H1 (cell line): ENCODE results near the gene ITGA5. TPM values are rescaled to one million over a fixed set of nuclear protein-coding genes. Genes with fewer than 3 reads are reported as not detected.

Source experiments
- CTCF ChIA-PET: fragments of 300-600 bp; sonication (Branson Sonifier 250); formaldehyde crosslinking; loops from one replicate; lab custom pipeline; 2021; ENCODE audit not compliant: partially characterized antibody; lab: Charles Lee
- POLR2A ChIA-PET: fragments of 300-600 bp; sonication (Branson Sonifier 250); formaldehyde crosslinking; loops from one replicate; lab custom pipeline; 2021; ENCODE audit warnings: inconsistent platforms; ENCODE audit not compliant: partially characterized antibody; lab: Charles Lee
- DNase-seq, 2 experiments: peaks; one replicate each; pipeline versions ENCODE4 v3.0.0 to v3.0.0-alpha.2; 2010 to 2022; ENCODE audit warnings: low spot score in 2 of 2, low read depth in 1 of 2, mixed read lengths in 1 of 2
- FAIRE-seq: peaks from 2 replicates; lab custom pipeline; 2011; peaks lifted over from hg19 to GRCh38; lab: Jason Lieb, UNC
- H2AFZ ChIP-seq: 2 replicates; pipeline ENCODE4 v1.8.1; 2012; ENCODE audit warnings: low read length, inconsistent platforms
- H2AK5ac ChIP-seq: 2 replicates; pipeline ENCODE4 v1.6.1; 2013; ENCODE audit warnings: low read depth, low read length
- H2BK120ac ChIP-seq: replicated peaks from 2 replicates; pipeline ENCODE3; 2013; ENCODE audit warnings: low read depth, low read length, inconsistent platforms
- H2BK12ac ChIP-seq: 2 replicates; pipeline ENCODE4 v1.6.1; 2013; ENCODE audit warnings: low read depth, low read length
- H2BK15ac ChIP-seq: 2 replicates; pipeline ENCODE4 v1.6.1; 2013; ENCODE audit warnings: low read length
- H2BK20ac ChIP-seq: 2 replicates; pipeline ENCODE4 v1.6.1; 2013; ENCODE audit warnings: low read length
- H2BK5ac ChIP-seq: 2 replicates; pipeline ENCODE4 v1.6.1; 2013; ENCODE audit warnings: low read depth, low read length
- H3K14ac ChIP-seq: 2 replicates; pipeline ENCODE4 v1.6.1; 2013; ENCODE audit warnings: inconsistent platforms; ENCODE audit not compliant: insufficient read length
- H3K18ac ChIP-seq: 2 replicates; pipeline ENCODE4 v1.6.1; 2013; ENCODE audit warnings: low read length; ENCODE audit errors: extremely low read depth
- H3K23ac ChIP-seq: 2 replicates; pipeline ENCODE4 v1.6.1; 2013; ENCODE audit warnings: inconsistent platforms; ENCODE audit not compliant: insufficient read length
- H3K23me2 ChIP-seq: 2 replicates; pipeline ENCODE4 v1.6.1; 2013; ENCODE audit warnings: low read depth, low read length
- H3K27ac ChIP-seq: 2 replicates; pipeline ENCODE4 v1.6.1; 2011; ENCODE audit warnings: low read depth, low read length, inconsistent platforms
- H3K27me3 ChIP-seq, 4 experiments: replicated peaks in 1 of 4; 1 replicate in 1 of 4; 2 replicates in 3 of 4; pipeline versions ENCODE4 v1.6.1 to v1.8.1; 2011 to 2013; ENCODE audit warnings: low read length in 3 of 4, mild to moderate bottlenecking in 3 of 4, inconsistent platforms in 2 of 4, mixed read lengths in 2 of 4, moderate library complexity in 1 of 4; ENCODE audit not compliant: control insufficient read depth in 3 of 4, insufficient read depth in 3 of 4; ENCODE audit errors: extremely low read depth in 1 of 4
- H3K36me3 ChIP-seq, 4 experiments: 2 replicates each; pipeline versions ENCODE4 v1.6.1 to v1.8.1; 2011 to 2013; ENCODE audit warnings: mild to moderate bottlenecking in 4 of 4, low read length in 3 of 4, moderate library complexity in 2 of 4, control low read depth in 1 of 4, inconsistent platforms in 1 of 4; ENCODE audit not compliant: insufficient read depth in 4 of 4, control insufficient read depth in 2 of 4
- H3K4ac ChIP-seq: replicated peaks from 2 replicates; pipeline ENCODE3; 2013; ENCODE audit warnings: low read length, low read depth, mixed read lengths, inconsistent platforms; ENCODE audit not compliant: insufficient read length
- H3K4me1 ChIP-seq, 4 experiments: replicated peaks in 1 of 4; 1 replicate in 1 of 4; 2 replicates in 3 of 4; pipeline versions ENCODE4 v1.6.1 to v1.8.1; 2011 to 2013; ENCODE audit warnings: low read length in 3 of 4, inconsistent platforms in 2 of 4, mixed read lengths in 1 of 4; ENCODE audit not compliant: insufficient read depth in 4 of 4, control insufficient read depth in 3 of 4
- H3K4me2 ChIP-seq, 2 experiments: 2 replicates each; pipeline versions ENCODE4 v1.6.1 to v1.8.1; 2011 to 2013; ENCODE audit warnings: low read depth in 2 of 2, low read length in 2 of 2, control low read depth in 1 of 2, inconsistent platforms in 1 of 2, mild to moderate bottlenecking in 1 of 2; ENCODE audit not compliant: insufficient read depth in 1 of 2
- H3K4me3 ChIP-seq, 4 experiments: fragments of 200-600, 300-600 bp in 1 of 4; sonication (generic), shearing (Covaris generic), sonication (Bioruptor Twin) in 1 of 4; 2 replicates each; pipeline versions ENCODE4 v1.5.1 to v1.8.1; 2011 to 2016; ENCODE audit warnings: low read length in 4 of 4, low read depth in 3 of 4, control low read depth in 2 of 4, inconsistent platforms in 2 of 4, mild to moderate bottlenecking in 2 of 4, mixed read lengths in 1 of 4, moderate library complexity in 1 of 4; ENCODE audit not compliant: insufficient read depth in 2 of 4; ENCODE audit errors: extremely low read depth in 1 of 4
- H3K56ac ChIP-seq: replicated peaks from 2 replicates; pipeline ENCODE3; 2013; ENCODE audit warnings: low read depth, mild to moderate bottlenecking, mixed read lengths, low read length, inconsistent platforms; ENCODE audit not compliant: insufficient read length
- H3K79me1 ChIP-seq: 2 replicates; pipeline ENCODE4 v1.6.1; 2013; ENCODE audit warnings: low read depth, low read length, control low read depth
- H3K79me2 ChIP-seq, 2 experiments: 2 replicates each; pipeline versions ENCODE4 v1.6.1 to v1.8.1; 2012 to 2013; ENCODE audit warnings: low read length in 2 of 2, mild to moderate bottlenecking in 2 of 2, inconsistent platforms in 1 of 2; ENCODE audit not compliant: insufficient read depth in 2 of 2, control insufficient read depth in 1 of 2
- H3K9ac ChIP-seq, 4 experiments: replicated peaks in 1 of 4; 1 replicate in 1 of 4; 2 replicates in 3 of 4; pipeline versions ENCODE4 v1.6.1 to v1.8.1; 2011 to 2013; ENCODE audit warnings: low read depth in 3 of 4, low read length in 3 of 4, control low read depth in 2 of 4, mild to moderate bottlenecking in 2 of 4, moderate library complexity in 2 of 4, inconsistent platforms in 1 of 4; ENCODE audit errors: extremely low read depth in 1 of 4
- H3K9me3 ChIP-seq, 2 experiments: 2 replicates each; pipeline versions ENCODE4 v1.6.1 to v1.8.1; 2012 to 2013; ENCODE audit warnings: mild to moderate bottlenecking in 2 of 2, moderate library complexity in 2 of 2, control low read depth in 1 of 2, inconsistent platforms in 1 of 2, low read depth in 1 of 2, low read length in 1 of 2, mixed read lengths in 1 of 2; ENCODE audit not compliant: insufficient read depth in 2 of 2
- H4K20me1 ChIP-seq, 2 experiments: replicated peaks in 1 of 2; 2 replicates each; pipeline versions ENCODE3 to v1.8.1; 2011 to 2013; ENCODE audit warnings: inconsistent platforms in 2 of 2, low read length in 2 of 2, mild to moderate bottlenecking in 1 of 2; ENCODE audit not compliant: insufficient read depth in 2 of 2, control insufficient read depth in 1 of 2
- H4K5ac ChIP-seq: 2 replicates; pipeline ENCODE4 v1.6.1; 2013; ENCODE audit warnings: low read length, low read depth, mixed read lengths, inconsistent platforms; ENCODE audit not compliant: insufficient read length
- H4K8ac ChIP-seq: 2 replicates; pipeline ENCODE4 v1.8.0; 2013; ENCODE audit warnings: mild to moderate bottlenecking, moderate library complexity, low read length, inconsistent platforms; ENCODE audit not compliant: insufficient read depth; ENCODE audit errors: extremely low read depth
- H4K91ac ChIP-seq: replicated peaks from 2 replicates; pipeline ENCODE3; 2013; ENCODE audit warnings: low read length, mixed read lengths, inconsistent platforms; ENCODE audit not compliant: insufficient read length
- ASH2L ChIP-seq: fragments of 200-600, 300-600 bp; sonication (generic); IDR thresholded peaks from one replicate; pipeline ENCODE4 v1.7.1; 2017; ENCODE audit warnings: low read length
- BCL11A ChIP-seq, 2 experiments: IDR thresholded peaks; one replicate each; pipeline ENCODE4 v1.6.1; 2011; ENCODE audit warnings: low read depth in 2 of 2, low read length in 2 of 2, mild to moderate bottlenecking in 2 of 2
- BRCA1 ChIP-seq: IDR thresholded peaks from 2 replicates; pipeline ENCODE4 v1.6.1; 2012; ENCODE audit warnings: low read depth, low read length, improper control_type of control experiment
- CTBP2 ChIP-seq: IDR thresholded peaks from 2 replicates; pipeline ENCODE4 v1.7.0; 2011; ENCODE audit warnings: borderline replicate concordance, mild to moderate bottlenecking, moderate library complexity, mixed read lengths, low read length; ENCODE audit not compliant: insufficient read depth, insufficient read length
- EZH2 ChIP-seq: fragments of 200-600 bp; sonication (generic); IDR thresholded peaks from 2 replicates; pipeline ENCODE4 v1.7.1; 2012; ENCODE audit warnings: low read depth, mild to moderate bottlenecking, moderate library complexity, low read length, inconsistent platforms; ENCODE audit not compliant: severe bottlenecking
- HDAC6 ChIP-seq: IDR thresholded peaks from one replicate; pipeline ENCODE4 v1.7.1; 2012; ENCODE audit warnings: low read depth, mild to moderate bottlenecking, inconsistent platforms, low read length, moderate library complexity
- MAFK ChIP-seq: IDR thresholded peaks from 2 replicates; pipeline ENCODE4 v1.6.1; 2012; ENCODE audit warnings: low read depth, mild to moderate bottlenecking, improper control_type of control experiment, low read length
- NRF1 ChIP-seq: IDR thresholded peaks from 2 replicates; pipeline ENCODE4 v1.6.1; 2011; ENCODE audit warnings: mild to moderate bottlenecking, low read depth, low read length, improper control_type of control experiment
- POLR2AphosphoS5 ChIP-seq: IDR thresholded peaks from 2 replicates; pipeline ENCODE4 v1.6.1; 2011; ENCODE audit warnings: low read depth, low read length
- POU5F1 ChIP-seq: IDR thresholded peaks from 2 replicates; pipeline ENCODE4 v1.6.1; 2011; ENCODE audit warnings: low read depth, mild to moderate bottlenecking, low read length, moderate library complexity
- SAP30 ChIP-seq: fragments of 300-600 bp; sonication (generic); IDR thresholded peaks from 2 replicates; pipeline ENCODE4 v1.7.1; 2012; ENCODE audit warnings: low read length, moderate library complexity, mild to moderate bottlenecking, inconsistent platforms; ENCODE audit not compliant: insufficient read depth, insufficient replicate concordance
- SIX5 ChIP-seq: IDR thresholded peaks from 2 replicates; pipeline ENCODE4 v1.6.1; 2011; ENCODE audit warnings: mild to moderate bottlenecking, low read depth, low read length
- TEAD4 ChIP-seq: IDR thresholded peaks from 2 replicates; pipeline ENCODE4 v1.6.1; 2012; ENCODE audit warnings: low read depth, low read length, inconsistent platforms, mixed read lengths
- USF2 ChIP-seq: IDR thresholded peaks from 2 replicates; pipeline ENCODE4 v1.6.1; 2011; ENCODE audit warnings: low read length, improper control_type of control experiment
- WGBS, 2 experiments: shearing (Covaris generic) in 1 of 2; methylation state at CpG; one replicate each; pipeline versions ENCODE4 v1.1.6 to v1.1.7; 2013 to 2015; ENCODE audit warnings: low lambda C conversion rate in 2 of 2, mixed read lengths in 2 of 2, inconsistent platforms in 1 of 2, low coverage in 1 of 2, missing lambda C conversion rate in 1 of 2; ENCODE audit not compliant: insufficient replicate concordance in 2 of 2, insufficient coverage in 1 of 2, insufficient read length in 1 of 2; ENCODE audit errors: extremely low coverage in 1 of 2, missing lambda C conversion rate in 1 of 2; 5-methylcytosine and 5-hydroxymethylcytosine counted together
- polyA plus RNA-seq, 7 experiments: library from polyadenylated mRNA; depleted of rRNA in 3 of 7; stranded (reverse) in 5 of 7; unstranded in 2 of 7; fragments of >200 nt in 5 of 7; fragments of 200-250 nt in 2 of 7; gene quantifications; 1 replicate in 5 of 7; 2 replicates in 1 of 7; 4 replicates in 1 of 7; pipeline versions ENCODE4 v1.2.1 to v1.2.3, GENCODE V29; 2011 to 2013; ENCODE audit warnings: missing spikeins in 2 of 7, mixed read lengths in 2 of 7
- total RNA-seq: library from RNA; stranded (reverse); fragmentation: NEBNext Ultra II Directional; extraction: Animal tissue kit (Norgen Biotek cat#: 25700); gene quantifications from 2 replicates; pipeline ENCODE4 v1.2.1, GENCODE V29; 2021

ITGA5 gene
- total and polyA plus RNA-seq, 2 of the 8 experiments (the other 6 are each of a cell fraction or from before 2014, with no cell fraction given): 11.6 to 19.4 TPM

GRCh38 chr12:54437697-54438096 is 18.6 kb upstream of the ITGA5 start:
- H4K8ac ChIP-seq: no peak overlapping the region
- no peaks in the 10 kb centered on the region for H4K20me1 ChIP-seq
- no peak overlapping the region for H3K4me3 ChIP-seq
- H2BK20ac ChIP-seq: no peak overlapping the region
- no peak overlapping the region for H2BK5ac ChIP-seq
- H2BK120ac ChIP-seq: no peak overlapping the region
- H3K23ac ChIP-seq: no peak overlapping the region
- no peak overlapping the region for H3K4ac ChIP-seq
- no peaks in the 10 kb centered on the region for H3K79me1 ChIP-seq
- H3K4me2 ChIP-seq: no peak overlapping the region
- peaks cover 3 to 15% (median 13%) of the 10 kb centered on the region in 4 experiments for H3K27me3 ChIP-seq
- no peaks in the 10 kb centered on the region for H3K79me2 ChIP-seq
- FAIRE-seq (no peak), DNase-seq (no peak)
- no peaks in the 10 kb centered on the region for H3K9me3 ChIP-seq
- no peak overlapping the region for H3K56ac ChIP-seq
- H3K18ac ChIP-seq: no peak overlapping the region
- ChIA-PET POLR2A (no interaction called here), CTCF (interaction anchor here (0.6 to 26.1 kb wide), 14 partner anchors 10 to 133 kb away, joined by 3 to 742 read pairs (median 12); partner anchors contain the start of genes ITGA5 and ZNF385A)
- no peak overlapping the region for H2AFZ ChIP-seq
- WGBS, 2 experiments: 74% methylated on average over 3 of the region's 3 CpGs; no CpG with 5 or more reads in 1 of the 2 experiments
- H3K14ac ChIP-seq: no peak overlapping the region
- H4K91ac ChIP-seq: no peak overlapping the region
- H3K9ac ChIP-seq: no peak overlapping the region
- H2BK12ac ChIP-seq: no peak overlapping the region
- H3K4me1 ChIP-seq: no peaks in the 10 kb centered on the region
- no peak overlapping the region for H2BK15ac ChIP-seq
- H2AK5ac ChIP-seq: no peak overlapping the region
- no peaks in the 10 kb centered on the region for H3K23me2 ChIP-seq
- H3K36me3 ChIP-seq: no peaks in the 10 kb centered on the region
- no peak overlapping the region for H4K5ac ChIP-seq
- H3K27ac ChIP-seq: no peak overlapping the region
- TF ChIP-seq ASH2L: no peak
- TF ChIP-seq HDAC6: no peak
- no peak for TF ChIP-seq POLR2AphosphoS5
- no peak for TF ChIP-seq CTBP2
- TF ChIP-seq EZH2: no peak
- no peak for TF ChIP-seq POU5F1
- no peak for TF ChIP-seq SAP30
- no peak for TF ChIP-seq TEAD4
- no peak for TF ChIP-seq MAFK
- no peak for TF ChIP-seq USF2
- no peak for TF ChIP-seq SIX5
- TF ChIP-seq BRCA1: no peak
- no peak for TF ChIP-seq BCL11A (IDR thresholded peaks at IDR 0.05; ENCODE audit: low read depth in 2 of 2, low read length in 2 of 2)
- TF ChIP-seq NRF1: no peak
